Measurements from ENCODE around the gene MAP10. TPM values are rescaled to one million over a fixed set of nuclear protein-coding genes. Genes with fewer than 3 reads are reported as not detected.

Gene MAP10
- polyA plus RNA-seq, 1 donor (not counting 4 experiments of a cell fraction or from before 2014, with no cell fraction given), result 0.71 TPM

- peaks cover 10% of the 10 kb centered on the region for H3K4me1 ChIP-seq (ENCODE audit: control insufficient read depth, extremely low read depth, insufficient read depth, low read length)
- DNase-seq (ENCODE audit: low read depth, low spot score) (no peak), FAIRE-seq (no peak)
- no peak overlapping the region for H3K9ac ChIP-seq (ENCODE audit: control insufficient read depth, extremely low read depth, insufficient read depth, low read length)
- H3K79me2 ChIP-seq (ENCODE audit: control insufficient read depth, insufficient read depth, low read length), result no peaks in the 10 kb centered on the region
- H2AFZ ChIP-seq (ENCODE audit: control insufficient read depth, low read length), result no peak overlapping the region
- dilution Hi-C loops (cut with MboI; ENCODE audit: extremely low pct_ligation_motif_present, low sequenced_read_pairs), result no loop called here
- TF ChIP-seq CTCF (optimal IDR thresholded peaks at IDR 0.05 in 1 of 3, IDR thresholded peaks at IDR 0.05 in 1 of 3, conservative IDR thresholded peaks at IDR 0.05 in 1 of 3; ENCODE audit: extremely low read depth in 1 of 3, insufficient read depth in 2 of 3, low read length in 3 of 3), result no peak
- no peak for TF ChIP-seq EZH2 (IDR thresholded peaks at IDR 0.05; ENCODE audit: low read length)
- H3K9me3 ChIP-seq (ENCODE audit: control insufficient read depth, low read depth, low read length), result no peaks in the 10 kb centered on the region
- H3K36me3 ChIP-seq (ENCODE audit: control insufficient read depth in 2 of 2, extremely low read depth in 1 of 2, insufficient read depth in 2 of 2, low read length in 2 of 2), result no peaks in the 10 kb centered on the region
- H3K27me3 ChIP-seq (ENCODE audit: control insufficient read depth, extremely low read depth, insufficient read depth, low read length), result peaks cover 2% of the 10 kb centered on the region
- no peak overlapping the region for H3K4me3 ChIP-seq (ENCODE audit: control insufficient read depth in 2 of 3, extremely low read depth in 1 of 3, insufficient read depth in 2 of 3, low read depth in 1 of 3, low read length in 3 of 3)
- no peak overlapping the region for H3K27ac ChIP-seq (ENCODE audit: control insufficient read depth, insufficient read depth, low read length)
- no peaks in the 10 kb centered on the region for H3K9me1 ChIP-seq (ENCODE audit: control insufficient read depth, extremely low read depth, insufficient read depth, low read length)
- H4K20me1 ChIP-seq (ENCODE audit: control insufficient read depth, extremely low read depth, insufficient read depth, low read length), result no peaks in the 10 kb centered on the region
- H3K4me2 ChIP-seq (ENCODE audit: control insufficient read depth, extremely low read depth, insufficient read depth, low read depth, low read length), result no peak overlapping the region
Measured at GRCh38 chr1:232768793-232769192, 36.4 kb upstream of the MAP10 start.

- no peaks in the 10 kb centered on the region for H3K79me2 ChIP-seq (ENCODE audit: control insufficient read depth, insufficient read depth, low read length)
- no peaks in the 10 kb centered on the region for H3K9me3 ChIP-seq (ENCODE audit: control insufficient read depth, low read depth, low read length)
- no peak overlapping the region for H3K4me2 ChIP-seq (ENCODE audit: control insufficient read depth, extremely low read depth, insufficient read depth, low read depth, low read length)
- H3K9ac ChIP-seq (ENCODE audit: control insufficient read depth, extremely low read depth, insufficient read depth, low read length), result no peak overlapping the region
- no peaks in the 10 kb centered on the region for H3K36me3 ChIP-seq (ENCODE audit: control insufficient read depth in 2 of 2, extremely low read depth in 1 of 2, insufficient read depth in 2 of 2, low read length in 2 of 2)
- no peak overlapping the region for H2AFZ ChIP-seq (ENCODE audit: control insufficient read depth, low read length)
- no peaks in the 10 kb centered on the region for H3K9me1 ChIP-seq (ENCODE audit: control insufficient read depth, extremely low read depth, insufficient read depth, low read length)
- no peak overlapping the region for H3K27ac ChIP-seq (ENCODE audit: control insufficient read depth, insufficient read depth, low read length)
- peaks cover 10% of the 10 kb centered on the region for H3K4me1 ChIP-seq (ENCODE audit: control insufficient read depth, extremely low read depth, insufficient read depth, low read length)
- DNase-seq (ENCODE audit: low read depth, low spot score) (no peak), FAIRE-seq (no peak)
- H3K4me3 ChIP-seq (ENCODE audit: control insufficient read depth in 2 of 3, extremely low read depth in 1 of 3, insufficient read depth in 2 of 3, low read depth in 1 of 3, low read length in 3 of 3), result no peak overlapping the region
- H3K27me3 ChIP-seq (ENCODE audit: control insufficient read depth, extremely low read depth, insufficient read depth, low read length), result peaks cover 3% of the 10 kb centered on the region
- no peak for TF ChIP-seq EZH2 (IDR thresholded peaks at IDR 0.05; ENCODE audit: low read length)
- TF ChIP-seq CTCF (optimal IDR thresholded peaks at IDR 0.05 in 1 of 3, IDR thresholded peaks at IDR 0.05 in 1 of 3, conservative IDR thresholded peaks at IDR 0.05 in 1 of 3; ENCODE audit: extremely low read depth in 1 of 3, insufficient read depth in 2 of 3, low read length in 3 of 3), result no peak
- dilution Hi-C loops (cut with MboI; ENCODE audit: extremely low pct_ligation_motif_present, low sequenced_read_pairs), result no loop called here
- no peaks in the 10 kb centered on the region for H4K20me1 ChIP-seq (ENCODE audit: control insufficient read depth, extremely low read depth, insufficient read depth, low read length)
Measured at GRCh38 chr1:232769733-232770132, 35.5 kb upstream of the MAP10 start.

All from keratinocyte (primary cell).